Occipital lobe (tissue), 2 donors: Measurements from ENCODE around the gene FMO5. TPM values are rescaled to one million over a fixed set of nuclear protein-coding genes. Genes with fewer than 3 reads are reported as not detected.
"Not testable (repeated sequence)": the region's sequence is repeated elsewhere in the genome, so short reads cannot be mapped to it uniquely, and the experiment has no call there.

Experiments
- DNase-seq: peaks from one replicate; lab custom pipeline; 2025; lab: John Stamatoyannopoulos, UW
- total RNA-seq: library from RNA; depleted of rRNA; stranded (reverse); fragments of >200 nt; gene quantifications from one replicate; pipeline ENCODE4 v1.2.3, GENCODE V29; 2014

Gene FMO5
- total RNA-seq, 1 donor from 2014 or later: 0.62 TPM

- DNase-seq: not testable (repeated sequence)
Measured at GRCh38 chr1:147157116-147157515, 68.0 kb downstream of the FMO5 start.

- DNase-seq: no peak
Measured at GRCh38 chr1:147156642-147157041, 68.5 kb downstream of the FMO5 start.

GRCh38 chr1:147152772-147153171, 72.4 kb downstream of the FMO5 start:
- DNase-seq: no peak

- DNase-seq: no peak
Measured at GRCh38 chr1:147151244-147151643, 73.9 kb downstream of the FMO5 start.

- no peak for DNase-seq
Measured at GRCh38 chr1:147142886-147143285, 82.3 kb downstream of the FMO5 start.

Other genes with a start within 250 kb of the FMO5 start
- gene PRKAB2, start 52.9 kb downstream of the FMO5 start, total RNA-seq: 33.4 TPM
- 11.5 TPM for gene CHD1L, start 17.3 kb upstream of the FMO5 start, total RNA-seq